Measurements from ENCODE around the gene PIK3R4. TPM values are rescaled to one million over a fixed set of nuclear protein-coding genes. Genes with fewer than 3 reads are reported as not detected.
A peak's percentile ranks its signal among the peaks of the same experiment; 100 is the strongest.

PIK3R4 gene
- total and polyA plus RNA-seq, 3 experiments from 2014 or later, result 20.8 to 34.8 (median 32.0) TPM

- Histone ChIP-seq H3K36me3 (ENCODE audit: insufficient read depth, low read length) (no peaks in the 10 kb centered on the region), H3K27me3 (ENCODE audit: insufficient read depth, low read length, poor library complexity, severe bottlenecking) (no peaks in the 10 kb centered on the region), H3K4me1 (ENCODE audit: insufficient read depth, low read length) (no peaks in the 10 kb centered on the region), H3K4me3 (ENCODE audit: low read length) (no peak overlapping the region), H3K27ac (ENCODE audit: low read depth, low read length) (no peak overlapping the region), H3K9me3 (ENCODE audit: low read length) (no peaks in the 10 kb centered on the region)
- Mint-ChIP-seq H3K4me3 (no peak overlapping the region), H3K27ac (peak overlapping the region in 1 of 8 donors; percentile 54), H3K9me3 (no peaks in the 10 kb centered on the region), H3K4me1 (peaks cover 0 to 1% (median 0%) of the 10 kb centered on the region in 3 donors), H3K27me3 (no peaks in the 10 kb centered on the region), H3K36me3 (peaks cover 31 to 76% (median 31%) of the 10 kb centered on the region in 3 donors)
- DNase-seq, result no peak
- ChIA-PET POLR2A (no interaction called here), CTCF (no interaction called here)
These were observed 33.8 kb downstream of the PIK3R4 start for GRCh38 chr3:130712718-130713423.

DNA sequence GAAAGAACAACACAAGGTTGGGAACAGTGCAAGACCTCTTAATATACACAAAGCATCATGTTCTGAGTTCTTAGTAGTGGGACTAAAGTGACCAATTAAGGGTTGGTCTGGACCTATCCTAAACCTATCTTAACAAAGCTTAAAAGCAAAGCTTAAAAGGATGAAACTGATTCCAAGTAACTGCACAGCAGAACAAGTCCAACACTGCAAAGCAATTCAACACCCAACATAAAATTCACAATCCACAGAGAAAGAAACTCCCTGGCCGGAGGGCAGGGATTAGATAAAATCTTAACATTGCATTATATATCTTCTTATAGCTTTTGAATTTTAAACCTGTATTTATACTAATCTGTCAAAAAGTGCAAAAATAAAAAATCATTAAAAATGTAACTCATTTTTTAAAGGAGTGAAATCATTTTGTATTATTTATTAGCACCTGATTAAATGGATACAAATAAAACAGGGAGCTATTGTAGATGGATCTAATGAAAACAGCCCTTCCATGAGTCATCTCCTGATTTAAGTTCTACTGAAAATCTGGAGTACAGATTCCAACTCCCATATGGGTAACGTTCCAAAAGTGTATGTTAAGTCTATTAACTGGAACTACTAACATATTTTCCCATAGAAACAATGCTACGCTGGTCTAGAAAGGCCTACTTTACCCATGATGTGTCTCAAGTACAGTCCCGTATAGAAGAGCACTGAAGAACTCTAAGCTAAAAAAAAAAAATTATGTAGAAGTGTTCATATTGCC, 34.9 kb downstream of the PIK3R4 start:
- peaks cover 22 to 73% (median 29%) of the 10 kb centered on the region in 3 donors for H3K36me3 Mint-ChIP-seq
- H3K27ac Mint-ChIP-seq, result peak overlapping the region in 2 of 8 donors; percentile 11 to 61
- POLR2A ChIA-PET, result no interaction called here
- H3K36me3 ChIP-seq (ENCODE audit: insufficient read depth, low read length), result no peaks in the 10 kb centered on the region
- peaks cover 0 to 1% (median 0%) of the 10 kb centered on the region in 3 donors for H3K4me1 Mint-ChIP-seq
- H3K27me3 Mint-ChIP-seq, result no peaks in the 10 kb centered on the region
- H3K9me3 ChIP-seq (ENCODE audit: low read length), result no peaks in the 10 kb centered on the region
- no peak overlapping the region for H3K27ac ChIP-seq (ENCODE audit: low read depth, low read length)
- DNase-seq, result no peak
- H3K27me3 ChIP-seq (ENCODE audit: insufficient read depth, low read length, poor library complexity, severe bottlenecking), result no peaks in the 10 kb centered on the region
- H3K4me3 ChIP-seq (ENCODE audit: low read length), result no peak overlapping the region
- no peaks in the 10 kb centered on the region for H3K9me3 Mint-ChIP-seq
- no peak overlapping the region for H3K4me3 Mint-ChIP-seq
- CTCF ChIA-PET, result no interaction called here
- H3K4me1 ChIP-seq (ENCODE audit: insufficient read depth, low read length), result no peaks in the 10 kb centered on the region

- H3K36me3 Mint-ChIP-seq, result peaks cover 12 to 69% (median 19%) of the 10 kb centered on the region in 3 donors
- H3K9me3 Mint-ChIP-seq, result no peaks in the 10 kb centered on the region
- no peaks in the 10 kb centered on the region for H3K27me3 Mint-ChIP-seq
- no peaks in the 10 kb centered on the region for H3K4me1 ChIP-seq (ENCODE audit: insufficient read depth, low read length)
- no peak overlapping the region for H3K4me3 Mint-ChIP-seq
- POLR2A ChIA-PET, result no interaction called here
- no peak overlapping the region for H3K4me3 ChIP-seq (ENCODE audit: low read length)
- peaks cover 0 to 1% (median 0%) of the 10 kb centered on the region in 3 donors for H3K4me1 Mint-ChIP-seq
- no peak for DNase-seq
- CTCF ChIA-PET, result no interaction called here
- no peak overlapping the region for H3K27ac ChIP-seq (ENCODE audit: low read depth, low read length)
- H3K27ac Mint-ChIP-seq, result no peak overlapping the region
- no peaks in the 10 kb centered on the region for H3K36me3 ChIP-seq (ENCODE audit: insufficient read depth, low read length)
- no peaks in the 10 kb centered on the region for H3K27me3 ChIP-seq (ENCODE audit: insufficient read depth, low read length, poor library complexity, severe bottlenecking)
- H3K9me3 ChIP-seq (ENCODE audit: low read length), result no peaks in the 10 kb centered on the region
These were observed 37.0 kb downstream of the PIK3R4 start for GRCh38 chr3:130709671-130710070.

GRCh38 chr3:130707902-130708601, 38.6 kb downstream of the PIK3R4 start:
- Mint-ChIP-seq H3K9me3 (no peaks in the 10 kb centered on the region), H3K4me1 (peaks cover 0 to 1% (median 0%) of the 10 kb centered on the region in 3 donors), H3K36me3 (peaks cover 14 to 70% (median 24%) of the 10 kb centered on the region in 3 donors), H3K4me3 (no peak overlapping the region), H3K27me3 (peaks cover 0 to 1% of the 10 kb centered on the region in 2 donors), H3K27ac (no peak overlapping the region)
- H3K27me3 ChIP-seq (ENCODE audit: insufficient read depth, low read length, poor library complexity, severe bottlenecking), result no peaks in the 10 kb centered on the region
- no peaks in the 10 kb centered on the region for H3K4me1 ChIP-seq (ENCODE audit: insufficient read depth, low read length)
- POLR2A ChIA-PET, result no interaction called here
- H3K9me3 ChIP-seq (ENCODE audit: low read length), result no peaks in the 10 kb centered on the region
- no peak overlapping the region for H3K27ac ChIP-seq (ENCODE audit: low read depth, low read length)
- H3K36me3 ChIP-seq (ENCODE audit: insufficient read depth, low read length), result peaks cover 10% of the 10 kb centered on the region
- H3K4me3 ChIP-seq (ENCODE audit: low read length), result no peak overlapping the region
- DNase-seq, result no peak
- CTCF ChIA-PET, result no interaction called here

GRCh38 chr3:130705501-130705900, 41.1 kb downstream of the PIK3R4 start:
- no peaks in the 10 kb centered on the region for H3K9me3 ChIP-seq (ENCODE audit: low read length)
- Mint-ChIP-seq H3K27ac (peak overlapping the region in 1 of 8 donors; percentile 12), H3K27me3 (peaks cover 0 to 1% of the 10 kb centered on the region in 2 donors), H3K4me3 (no peak overlapping the region), H3K9me3 (no peaks in the 10 kb centered on the region), H3K36me3 (peaks cover 22 to 77% (median 30%) of the 10 kb centered on the region in 3 donors), H3K4me1 (peaks cover 0 to 1% (median 0%) of the 10 kb centered on the region in 3 donors)
- CTCF ChIA-PET, result no interaction called here
- no peaks in the 10 kb centered on the region for H3K4me1 ChIP-seq (ENCODE audit: insufficient read depth, low read length)
- H3K36me3 ChIP-seq (ENCODE audit: insufficient read depth, low read length), result peaks cover 13% of the 10 kb centered on the region
- no peaks in the 10 kb centered on the region for H3K27me3 ChIP-seq (ENCODE audit: insufficient read depth, low read length, poor library complexity, severe bottlenecking)
- POLR2A ChIA-PET, result no interaction called here
- no peak overlapping the region for H3K4me3 ChIP-seq (ENCODE audit: low read length)
- no peak for DNase-seq
- no peak overlapping the region for H3K27ac ChIP-seq (ENCODE audit: low read depth, low read length)

GRCh38 chr3:130702985-130703384, 43.6 kb downstream of the PIK3R4 start:
- H3K4me3 ChIP-seq (ENCODE audit: low read length), result no peak overlapping the region
- Mint-ChIP-seq H3K27ac (peak overlapping the region in 2 of 8 donors; percentile 50 to 91), H3K9me3 (no peaks in the 10 kb centered on the region), H3K4me1 (peaks cover 0 to 1% (median 0%) of the 10 kb centered on the region in 3 donors), H3K27me3 (peaks cover 0 to 1% of the 10 kb centered on the region in 2 donors), H3K36me3 (peaks cover 31 to 86% (median 31%) of the 10 kb centered on the region in 3 donors), H3K4me3 (no peak overlapping the region)
- H3K27me3 ChIP-seq (ENCODE audit: insufficient read depth, low read length, poor library complexity, severe bottlenecking), result no peaks in the 10 kb centered on the region
- CTCF ChIA-PET, result no interaction called here
- DNase-seq, result no peak
- no peak overlapping the region for H3K27ac ChIP-seq (ENCODE audit: low read depth, low read length)
- no peaks in the 10 kb centered on the region for H3K9me3 ChIP-seq (ENCODE audit: low read length)
- H3K36me3 ChIP-seq (ENCODE audit: insufficient read depth, low read length), result peaks cover 13% of the 10 kb centered on the region
- POLR2A ChIA-PET, result no interaction called here
- no peaks in the 10 kb centered on the region for H3K4me1 ChIP-seq (ENCODE audit: insufficient read depth, low read length)

DNA sequence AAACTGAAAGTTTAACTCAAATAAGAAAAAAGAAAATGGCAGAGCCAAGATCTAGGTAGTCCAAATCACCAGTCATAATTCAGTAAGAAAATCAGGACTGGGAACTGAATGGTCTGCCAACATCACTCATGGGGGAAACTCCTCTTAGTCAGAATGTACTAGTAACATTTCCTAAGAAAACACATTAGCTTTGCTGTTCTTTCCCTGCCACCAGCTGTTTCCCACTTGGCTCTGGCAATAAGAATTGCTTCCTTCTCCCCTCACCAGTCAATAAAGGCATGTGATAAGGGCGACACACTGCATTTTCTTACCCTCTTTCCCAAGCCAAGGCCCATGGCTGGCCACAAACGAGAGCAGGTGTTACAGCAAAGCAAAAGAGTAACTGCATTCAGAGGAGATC, 46.1 kb downstream of the PIK3R4 start:
- Mint-ChIP-seq H3K27me3 (peaks cover 0 to 1% of the 10 kb centered on the region in 2 donors), H3K4me1 (peaks cover 0 to 1% (median 0%) of the 10 kb centered on the region in 3 donors), H3K27ac (peak overlapping the region in 1 of 8 donors; percentile 82), H3K36me3 (peaks cover 39 to 84% (median 39%) of the 10 kb centered on the region in 3 donors), H3K9me3 (no peaks in the 10 kb centered on the region), H3K4me3 (no peak overlapping the region)
- CTCF ChIA-PET, result no interaction called here
- POLR2A ChIA-PET, result no interaction called here
- Histone ChIP-seq H3K4me1 (ENCODE audit: insufficient read depth, low read length) (no peaks in the 10 kb centered on the region), H3K27me3 (ENCODE audit: insufficient read depth, low read length, poor library complexity, severe bottlenecking) (no peaks in the 10 kb centered on the region), H3K36me3 (ENCODE audit: insufficient read depth, low read length) (peaks cover 13% of the 10 kb centered on the region), H3K4me3 (ENCODE audit: low read length) (no peak overlapping the region), H3K9me3 (ENCODE audit: low read length) (no peaks in the 10 kb centered on the region), H3K27ac (ENCODE audit: low read depth, low read length) (no peak overlapping the region)
- no peak for DNase-seq

GRCh38 chr3:130699765-130700164, 46.9 kb downstream of the PIK3R4 start:
- Histone ChIP-seq H3K4me1 (ENCODE audit: insufficient read depth, low read length) (no peaks in the 10 kb centered on the region), H3K27ac (ENCODE audit: low read depth, low read length) (no peak overlapping the region), H3K4me3 (ENCODE audit: low read length) (no peak overlapping the region), H3K27me3 (ENCODE audit: insufficient read depth, low read length, poor library complexity, severe bottlenecking) (no peaks in the 10 kb centered on the region), H3K36me3 (ENCODE audit: insufficient read depth, low read length) (peaks cover 13% of the 10 kb centered on the region), H3K9me3 (ENCODE audit: low read length) (no peaks in the 10 kb centered on the region)
- H3K4me1 Mint-ChIP-seq, result peaks cover 0 to 1% (median 0%) of the 10 kb centered on the region in 3 donors
- ChIA-PET CTCF (no interaction called here), POLR2A (no interaction called here)
- no peak for DNase-seq
- no peaks in the 10 kb centered on the region for H3K9me3 Mint-ChIP-seq
- H3K4me3 Mint-ChIP-seq, result no peak overlapping the region
- peaks cover 0 to 1% of the 10 kb centered on the region in 2 donors for H3K27me3 Mint-ChIP-seq
- H3K27ac Mint-ChIP-seq, result no peak overlapping the region
- H3K36me3 Mint-ChIP-seq, result peaks cover 39 to 84% (median 40%) of the 10 kb centered on the region in 3 donors
